Astrocyte (in vitro differentiated cells and primary cell): ENCODE results near the gene CCDC40. TPM values are rescaled to one million over a fixed set of nuclear protein-coding genes. Genes with fewer than 3 reads are reported as not detected.

Experiments used
- DNase-seq: peaks from one replicate; pipeline ENCODE4 v3.0.0-alpha.2; 2010; ENCODE audit warnings: low read depth
- FAIRE-seq: peaks from 2 replicates; lab custom pipeline; 2011; peaks lifted over from hg19 to GRCh38; lab: Jason Lieb, UNC
- H2AFZ ChIP-seq: 2 replicates; pipeline ENCODE4 v1.6.0; 2012; ENCODE audit warnings: low read depth, low read length, inconsistent platforms
- H3K27ac ChIP-seq: 2 replicates; pipeline ENCODE4 v1.5.1; 2011; ENCODE audit warnings: low read depth, low read length, inconsistent platforms
- H3K27me3 ChIP-seq: 2 replicates; pipeline ENCODE4 v1.6.0; 2011; ENCODE audit warnings: low read length, inconsistent platforms; ENCODE audit not compliant: insufficient read depth
- H3K36me3 ChIP-seq: 2 replicates; pipeline ENCODE4 v1.5.1; 2011; ENCODE audit warnings: low read length, inconsistent platforms; ENCODE audit not compliant: insufficient read depth
- H3K4me1 ChIP-seq: 2 replicates; pipeline ENCODE4 v1.5.1; 2011; ENCODE audit warnings: low read length, inconsistent platforms; ENCODE audit not compliant: insufficient read depth
- H3K4me2 ChIP-seq: 2 replicates; pipeline ENCODE4 v1.6.0; 2012; ENCODE audit warnings: low read length, inconsistent platforms
- H3K4me3 ChIP-seq: 2 replicates; pipeline ENCODE4 v1.5.1; 2011; ENCODE audit warnings: low read depth, mild to moderate bottlenecking, low read length, inconsistent platforms; ENCODE audit not compliant: insufficient read depth
- H3K79me2 ChIP-seq: 2 replicates; pipeline ENCODE4 v1.6.0; 2012; ENCODE audit warnings: mild to moderate bottlenecking, low read length, inconsistent platforms; ENCODE audit not compliant: insufficient read depth
- H3K9ac ChIP-seq: 2 replicates; pipeline ENCODE4 v1.6.0; 2012; ENCODE audit warnings: mild to moderate bottlenecking, low read length, inconsistent platforms
- H3K9me3 ChIP-seq: 2 replicates; pipeline ENCODE4 v1.5.1; 2012; ENCODE audit warnings: low read depth, mild to moderate bottlenecking, low read length, inconsistent platforms; ENCODE audit not compliant: insufficient read depth
- H4K20me1 ChIP-seq: 2 replicates; pipeline ENCODE4 v1.6.0; 2012; ENCODE audit warnings: low read length, inconsistent platforms; ENCODE audit not compliant: insufficient read depth
- H3K27ac Mint-ChIP-seq: one replicate; pipeline ENCODE4 v1.8.0; 2021; ENCODE audit warnings: mild to moderate bottlenecking, mixed read lengths; ENCODE audit not compliant: unreplicated experiment
- H3K27me3 Mint-ChIP-seq: one replicate; pipeline ENCODE4 v1.8.0; 2021; ENCODE audit warnings: low read depth, mixed read lengths; ENCODE audit not compliant: unreplicated experiment
- H3K36me3 Mint-ChIP-seq: one replicate; pipeline ENCODE4 v1.8.0; 2021; ENCODE audit warnings: low read depth, mixed read lengths; ENCODE audit not compliant: unreplicated experiment
- H3K4me1 Mint-ChIP-seq: one replicate; pipeline ENCODE4 v1.8.0; 2021; ENCODE audit warnings: low read depth, mixed read lengths; ENCODE audit not compliant: unreplicated experiment
- H3K4me3 Mint-ChIP-seq: one replicate; pipeline ENCODE4 v1.8.0; 2021; ENCODE audit warnings: mild to moderate bottlenecking, moderate library complexity, mixed read lengths; ENCODE audit not compliant: unreplicated experiment
- H3K9me3 Mint-ChIP-seq: one replicate; pipeline ENCODE4 v1.8.0; 2021; ENCODE audit warnings: mild to moderate bottlenecking, mixed read lengths; ENCODE audit not compliant: unreplicated experiment
- CTCF ChIP-seq: IDR thresholded peaks from 2 replicates; pipeline ENCODE4 v1.5.1; 2011; ENCODE audit warnings: low read depth, mild to moderate bottlenecking, inconsistent platforms, low read length, moderate library complexity; ENCODE audit not compliant: insufficient read depth
- EZH2 ChIP-seq: IDR thresholded peaks from 2 replicates; pipeline ENCODE4 v1.6.1; 2012; ENCODE audit warnings: mild to moderate bottlenecking, low read length, inconsistent platforms; ENCODE audit not compliant: insufficient read depth
- total RNA-seq: library from RNA; stranded (reverse); gene quantifications from 2 replicates; pipeline ENCODE4 v1.2.1, GENCODE V29; 2021

The CCDC40 gene
- total RNA-seq, 1 donor from 2014 or later = 7.0 TPM

- FAIRE-seq (no peak), DNase-seq (no peak)
- no peak overlapping the region for H3K27ac Mint-ChIP-seq
- H3K27me3 Mint-ChIP-seq = no peaks in the 10 kb centered on the region
- no peak overlapping the region for H3K4me3 Mint-ChIP-seq
- H3K36me3 ChIP-seq = no peaks in the 10 kb centered on the region
- no peaks in the 10 kb centered on the region for H3K9me3 Mint-ChIP-seq
- H4K20me1 ChIP-seq = peaks cover 56% of the 10 kb centered on the region
- no peak overlapping the region for H3K4me3 ChIP-seq
- H2AFZ ChIP-seq = no peak overlapping the region
- peaks cover 25% of the 10 kb centered on the region for H3K79me2 ChIP-seq
- H3K4me1 Mint-ChIP-seq = no peaks in the 10 kb centered on the region
- H3K9me3 ChIP-seq = no peaks in the 10 kb centered on the region
- H3K4me1 ChIP-seq = no peaks in the 10 kb centered on the region
- H3K27ac ChIP-seq = no peak overlapping the region
- no peak overlapping the region for H3K9ac ChIP-seq
- H3K4me2 ChIP-seq = no peak overlapping the region
- TF ChIP-seq EZH2 = no peak
- TF ChIP-seq CTCF = no peak
- H3K36me3 Mint-ChIP-seq = peaks cover 10% of the 10 kb centered on the region
- H3K27me3 ChIP-seq = no peaks in the 10 kb centered on the region
These were observed 19.0 kb upstream of the CCDC40 start for GRCh38 chr17:80017226-80018010.

GRCh38 chr17:80018917-80019651 is 17.4 kb upstream of the CCDC40 start:
- H3K4me1 Mint-ChIP-seq = no peaks in the 10 kb centered on the region
- H3K9me3 Mint-ChIP-seq = no peaks in the 10 kb centered on the region
- H4K20me1 ChIP-seq = peaks cover 54% of the 10 kb centered on the region
- no peak overlapping the region for H3K4me3 Mint-ChIP-seq
- H3K79me2 ChIP-seq = peaks cover 34% of the 10 kb centered on the region
- H3K27ac ChIP-seq = no peak overlapping the region
- H2AFZ ChIP-seq = no peak overlapping the region
- H3K9me3 ChIP-seq = no peaks in the 10 kb centered on the region
- H3K4me1 ChIP-seq = no peaks in the 10 kb centered on the region
- H3K27ac Mint-ChIP-seq = no peak overlapping the region
- H3K4me3 ChIP-seq = no peak overlapping the region
- TF ChIP-seq CTCF (no peak), EZH2 (no peak)
- no peak overlapping the region for H3K4me2 ChIP-seq
- no peak overlapping the region for H3K9ac ChIP-seq
- no peaks in the 10 kb centered on the region for H3K27me3 Mint-ChIP-seq
- no peaks in the 10 kb centered on the region for H3K36me3 ChIP-seq
- H3K27me3 ChIP-seq = no peaks in the 10 kb centered on the region
- no peak for FAIRE-seq
- no peak for DNase-seq
- H3K36me3 Mint-ChIP-seq = peaks cover 12% of the 10 kb centered on the region

- Histone ChIP-seq H3K27me3 (no peaks in the 10 kb centered on the region), H3K27ac (no peak overlapping the region), H4K20me1 (peaks cover 72% of the 10 kb centered on the region), H2AFZ (no peak overlapping the region), H3K36me3 (no peaks in the 10 kb centered on the region), H3K79me2 (peaks cover 46% of the 10 kb centered on the region), H3K9me3 (no peaks in the 10 kb centered on the region), H3K9ac (no peak overlapping the region), H3K4me1 (no peaks in the 10 kb centered on the region), H3K4me2 (no peak overlapping the region), H3K4me3 (no peak overlapping the region)
- Mint-ChIP-seq H3K4me3 (no peak overlapping the region), H3K36me3 (peaks cover 6% of the 10 kb centered on the region), H3K27ac (no peak overlapping the region), H3K9me3 (no peaks in the 10 kb centered on the region), H3K27me3 (no peaks in the 10 kb centered on the region), H3K4me1 (no peaks in the 10 kb centered on the region)
- FAIRE-seq (no peak), DNase-seq (no peak)
- no peak for TF ChIP-seq CTCF
- TF ChIP-seq EZH2 = no peak
These were observed 14.8 kb upstream of the CCDC40 start for GRCh38 chr17:80021600-80021999.
